Dedifferentiated amniotic fluid mesenchymal stem cell (primary cell): Measurements from ENCODE around the gene PRPS1.
"Not testable (repeated sequence)": the region's sequence is repeated elsewhere in the genome, so short reads cannot be mapped to it uniquely, and the experiment has no call there.

ENCODE experiments used
- DNase-seq: peaks from one replicate; pipeline ENCODE4 v3.0.0-alpha.2; 2016; ENCODE audit errors: extremely low spot score

The PRPS1 gene

GRCh38 chrX:107675365-107675654, 47.0 kb downstream of the PRPS1 start:
- no peak for DNase-seq

DNA sequence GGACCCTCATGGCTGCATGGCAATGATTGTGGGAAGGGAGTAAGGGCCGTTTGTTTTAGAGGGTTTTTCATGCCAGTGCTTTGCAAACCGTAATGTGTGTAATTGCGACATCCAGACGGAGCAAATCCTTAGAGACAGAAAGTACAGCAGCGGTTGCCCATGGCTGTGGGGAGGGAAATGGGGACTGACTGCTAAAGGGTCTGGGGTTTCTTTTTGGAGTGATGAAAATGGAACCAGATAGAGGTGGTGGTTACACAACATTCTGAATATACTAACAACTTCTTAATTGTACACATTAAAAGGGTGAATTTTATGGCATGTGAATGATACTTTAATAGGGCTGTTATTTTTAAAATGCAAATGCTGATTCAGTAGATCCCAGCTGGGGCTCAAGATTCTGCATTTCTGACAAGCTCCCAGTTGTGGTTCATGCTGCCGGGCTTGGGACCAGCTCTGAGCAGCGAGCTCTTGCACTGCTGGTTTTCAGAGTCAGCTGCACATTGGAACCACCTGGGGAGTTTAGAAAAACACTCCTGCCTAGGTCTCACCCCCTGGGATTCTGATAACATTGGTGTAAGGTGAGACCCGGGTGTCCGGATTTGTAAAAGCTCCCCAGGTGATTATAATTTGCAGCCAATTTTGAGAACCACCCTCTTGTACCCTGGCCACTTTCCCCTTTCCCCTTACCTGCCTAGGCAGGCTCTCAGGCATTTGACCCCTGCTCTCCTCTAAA, 47.7 kb downstream of the PRPS1 start:
- DNase-seq, result no peak

DNA sequence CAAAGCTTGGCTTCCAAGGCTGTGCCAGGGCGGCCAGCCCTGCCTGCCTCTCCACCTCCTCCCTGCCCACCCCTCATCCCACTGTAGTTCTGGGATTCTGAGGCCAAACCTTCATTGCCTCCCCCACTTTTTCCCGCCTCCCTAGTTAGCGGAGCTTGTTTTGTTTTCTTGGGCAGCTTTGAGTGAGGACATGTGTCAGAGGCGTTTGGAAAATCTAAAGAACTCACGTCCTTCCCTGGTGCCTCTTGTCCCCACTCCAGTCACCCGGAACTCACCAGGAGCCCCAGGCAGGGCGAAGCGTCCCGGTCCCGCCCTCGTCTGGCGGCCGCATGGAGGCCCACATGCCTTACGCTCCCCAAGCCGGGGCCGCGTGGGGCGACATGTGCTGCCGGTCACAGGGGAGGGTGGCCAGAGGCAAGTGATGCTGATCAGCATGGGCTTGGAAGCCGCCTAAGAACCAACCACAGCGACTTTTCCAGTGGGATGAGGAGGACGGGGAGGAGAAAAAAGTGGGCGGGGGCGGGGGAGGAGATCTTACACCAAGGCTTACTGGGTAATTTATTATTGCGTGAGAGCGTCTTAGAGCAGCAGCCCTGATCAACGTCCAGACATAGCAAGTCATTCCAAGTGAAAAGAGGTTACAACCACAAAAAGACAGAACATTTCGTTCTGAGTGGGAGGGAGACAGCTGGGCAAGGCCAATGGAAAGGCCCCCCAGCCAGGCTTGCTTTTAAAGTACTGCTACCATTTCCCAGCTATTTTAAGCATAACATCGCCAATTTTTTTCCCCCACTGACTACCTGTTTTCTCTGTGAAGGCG, 48.5 kb downstream of the PRPS1 start:
- DNase-seq, result peak; percentile 81

DNA sequence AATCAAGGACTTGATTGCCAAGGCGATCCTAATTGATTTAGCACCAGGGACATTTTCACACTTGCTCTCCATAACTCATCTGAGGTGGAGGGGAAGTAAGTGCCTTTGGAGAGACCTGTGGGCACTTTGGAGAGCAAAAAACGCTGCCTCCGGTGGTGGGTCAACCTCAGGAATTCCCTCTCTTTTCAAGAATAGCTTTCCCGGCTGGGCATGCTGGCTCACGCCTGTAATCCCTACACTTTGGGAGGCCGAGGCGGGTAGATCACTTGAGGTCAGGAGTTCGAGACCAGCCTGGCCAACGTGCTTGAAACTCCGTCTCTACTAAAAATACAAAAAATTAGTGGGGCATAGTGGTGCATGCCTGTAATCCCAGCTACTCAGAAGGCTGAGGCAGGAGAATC, 49.2 kb downstream of the PRPS1 start:
- DNase-seq, result no peak

- no peak for DNase-seq
Measured at GRCh38 chrX:107677909-107678308, 49.6 kb downstream of the PRPS1 start.

GRCh38 chrX:107678957-107679740, 50.8 kb downstream of the PRPS1 start:
- no peak for DNase-seq

GRCh38 chrX:107682256-107682655, 53.9 kb downstream of the PRPS1 start:
- DNase-seq, result no peak

- no peak for DNase-seq
Measured at GRCh38 chrX:107683124-107683895, 55.0 kb downstream of the PRPS1 start.

- no peak for DNase-seq
Measured at GRCh38 chrX:107683931-107684330, 55.6 kb downstream of the PRPS1 start.

GRCh38 chrX:107684956-107685385, 56.7 kb downstream of the PRPS1 start:
- no peak for DNase-seq

DNA sequence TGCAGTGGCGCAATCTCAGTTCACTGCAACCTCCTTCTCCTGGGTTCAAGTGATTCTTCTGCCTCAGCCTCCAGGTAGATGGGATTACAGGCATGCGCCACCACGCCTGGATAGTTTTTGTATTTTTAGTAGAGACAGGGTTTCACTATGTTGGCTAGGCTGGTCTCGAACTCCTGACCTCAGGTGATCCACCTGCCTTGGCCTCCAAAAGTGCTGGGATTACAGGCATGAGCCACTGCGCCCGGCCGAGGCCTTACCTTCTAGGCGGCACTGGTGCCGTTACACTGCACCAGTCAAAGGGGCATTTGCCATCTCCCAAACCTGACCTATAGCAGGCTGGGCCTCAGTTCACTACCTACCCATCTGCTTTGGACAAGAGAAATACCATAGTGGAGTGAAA, 57.3 kb downstream of the PRPS1 start:
- not testable (repeated sequence) for DNase-seq

DNA sequence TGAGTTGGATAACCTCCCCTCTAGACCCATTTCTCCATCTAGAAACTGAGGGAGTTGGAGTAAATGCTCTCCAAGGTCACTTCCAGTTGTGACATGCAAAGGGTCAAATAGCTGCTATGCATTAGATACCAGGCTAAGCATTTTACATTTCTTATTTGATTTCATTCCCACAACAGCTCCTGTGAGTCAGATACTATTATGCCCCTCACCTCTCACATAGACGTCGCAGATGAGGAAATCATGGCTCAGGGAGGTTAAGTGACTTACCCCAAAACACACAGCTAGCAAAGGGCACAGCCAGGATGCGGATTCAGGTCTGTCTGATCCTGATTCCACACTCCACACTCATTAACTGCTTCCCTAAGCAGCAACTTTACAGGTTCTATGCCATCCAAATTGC, 57.7 kb downstream of the PRPS1 start:
- no peak for DNase-seq

GRCh38 chrX:107686792-107687191, 58.5 kb downstream of the PRPS1 start:
- no peak for DNase-seq

GRCh38 chrX:107687445-107687844, 59.1 kb downstream of the PRPS1 start:
- DNase-seq, result no peak

DNA sequence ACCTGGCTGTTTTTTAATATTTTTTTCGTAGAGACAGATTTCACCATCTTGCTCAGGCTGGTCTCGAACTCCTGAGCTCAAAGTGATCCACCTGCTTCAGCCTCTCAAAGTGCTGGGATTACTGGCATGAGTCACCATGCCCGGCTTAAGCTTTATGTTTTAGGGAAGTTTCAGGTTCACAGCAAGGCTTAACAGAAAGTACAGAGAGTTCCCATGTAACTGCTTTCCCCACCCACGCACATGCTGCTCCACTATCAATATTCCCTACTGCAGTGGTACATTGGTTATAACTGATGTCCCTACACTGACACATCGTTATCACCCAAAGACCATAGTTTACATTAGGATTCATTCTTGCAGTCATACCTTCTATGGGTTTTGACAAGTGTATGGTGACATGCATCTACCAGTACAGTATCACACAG, 62.7 kb downstream of the PRPS1 start:
- DNase-seq, result no peak

DNA sequence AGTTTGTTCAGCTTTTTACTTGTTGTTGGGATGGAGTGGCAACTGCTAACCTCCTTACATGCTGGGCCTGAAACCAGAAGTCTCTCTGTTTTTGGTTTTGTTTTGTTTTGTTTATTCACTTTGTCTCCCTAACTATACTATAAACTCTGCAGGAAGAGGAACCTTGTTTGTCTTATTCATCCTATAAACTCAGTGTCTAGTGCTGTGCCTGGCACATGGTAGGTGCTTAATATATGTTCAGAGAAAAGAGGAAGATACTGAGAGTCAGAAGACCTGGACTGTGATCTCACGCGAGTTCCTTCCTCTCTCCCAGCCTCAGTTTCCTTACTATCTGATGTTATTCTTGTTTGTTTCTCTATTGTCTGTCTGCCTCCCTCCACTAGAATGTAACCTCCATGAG, 71.3 kb downstream of the PRPS1 start:
- no peak for DNase-seq

DNA sequence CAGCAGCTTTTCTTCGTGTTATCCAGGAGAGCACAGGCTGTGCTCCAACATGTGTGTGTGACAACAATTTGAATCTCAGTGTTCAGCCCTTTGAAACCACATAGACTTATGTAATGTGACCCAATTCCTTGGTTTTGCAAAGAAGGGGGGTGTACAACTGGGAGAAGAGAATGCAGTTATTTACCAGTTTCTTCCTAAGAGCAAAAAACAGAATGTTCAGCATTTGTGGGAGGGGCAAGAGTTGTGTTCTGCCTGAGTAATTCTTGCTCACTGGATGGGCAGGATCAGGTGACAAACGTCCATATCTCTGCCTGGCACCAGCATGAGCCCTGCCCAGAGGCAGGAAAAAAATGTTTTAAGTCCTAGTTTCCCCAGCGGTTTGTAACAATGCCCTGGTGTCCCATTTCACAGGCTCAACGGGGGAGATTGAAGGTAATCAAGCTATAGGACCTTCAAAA, 72.0 kb downstream of the PRPS1 start:
- DNase-seq, result no peak
